Measurements from ENCODE around the gene SULT4A1.

The SULT4A1 gene

DNA sequence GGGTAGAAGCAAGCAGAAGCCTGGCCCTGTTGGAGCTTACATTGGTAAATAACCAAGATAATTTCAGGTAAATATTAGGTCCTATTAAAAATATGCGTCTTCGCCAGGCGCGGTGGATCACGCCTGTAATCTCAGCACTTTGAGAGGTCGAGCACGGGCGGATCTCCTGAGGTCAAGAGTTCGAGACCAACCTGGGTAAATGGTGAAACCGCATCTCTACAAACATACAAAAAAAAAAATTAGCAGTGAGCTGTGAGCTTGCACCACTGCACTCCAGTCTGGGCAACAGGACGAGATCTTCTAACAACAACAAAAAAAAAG is 529 bp upstream of the SULT4A1 start:
- TF ChIP-seq, protein P1, sequence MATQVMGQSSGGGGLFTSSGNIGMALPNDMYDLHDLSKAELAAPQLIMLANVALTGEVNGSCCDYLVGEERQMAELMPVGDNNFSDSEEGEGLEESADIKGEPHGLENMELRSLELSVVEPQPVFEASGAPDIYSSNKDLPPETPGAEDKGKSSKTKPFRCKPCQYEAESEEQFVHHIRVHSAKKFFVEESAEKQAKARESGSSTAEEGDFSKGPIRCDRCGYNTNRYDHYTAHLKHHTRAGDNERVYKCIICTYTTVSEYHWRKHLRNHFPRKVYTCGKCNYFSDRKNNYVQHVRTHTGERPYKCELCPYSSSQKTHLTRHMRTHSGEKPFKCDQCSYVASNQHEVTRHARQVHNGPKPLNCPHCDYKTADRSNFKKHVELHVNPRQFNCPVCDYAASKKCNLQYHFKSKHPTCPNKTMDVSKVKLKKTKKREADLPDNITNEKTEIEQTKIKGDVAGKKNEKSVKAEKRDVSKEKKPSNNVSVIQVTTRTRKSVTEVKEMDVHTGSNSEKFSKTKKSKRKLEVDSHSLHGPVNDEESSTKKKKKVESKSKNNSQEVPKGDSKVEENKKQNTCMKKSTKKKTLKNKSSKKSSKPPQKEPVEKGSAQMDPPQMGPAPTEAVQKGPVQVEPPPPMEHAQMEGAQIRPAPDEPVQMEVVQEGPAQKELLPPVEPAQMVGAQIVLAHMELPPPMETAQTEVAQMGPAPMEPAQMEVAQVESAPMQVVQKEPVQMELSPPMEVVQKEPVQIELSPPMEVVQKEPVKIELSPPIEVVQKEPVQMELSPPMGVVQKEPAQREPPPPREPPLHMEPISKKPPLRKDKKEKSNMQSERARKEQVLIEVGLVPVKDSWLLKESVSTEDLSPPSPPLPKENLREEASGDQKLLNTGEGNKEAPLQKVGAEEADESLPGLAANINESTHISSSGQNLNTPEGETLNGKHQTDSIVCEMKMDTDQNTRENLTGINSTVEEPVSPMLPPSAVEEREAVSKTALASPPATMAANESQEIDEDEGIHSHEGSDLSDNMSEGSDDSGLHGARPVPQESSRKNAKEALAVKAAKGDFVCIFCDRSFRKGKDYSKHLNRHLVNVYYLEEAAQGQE (IDR thresholded peaks at IDR 0.05; ENCODE audit: insufficient read depth in 1 of 2, low read depth in 2 of 2, low read length in 2 of 2), result no peak
- TF ChIP-seq FOXP2 (optimal IDR thresholded peaks at IDR 0.05; ENCODE audit: borderline replicate concordance, extremely low read depth, extremely low read length, insufficient read depth) (no peak), POLR2AphosphoS5 (IDR thresholded peaks at IDR 0.05; ENCODE audit: low read depth, low read length) (no peak), SIN3A (IDR thresholded peaks at IDR 0.05; ENCODE audit: borderline replicate concordance, insufficient read depth, low read length) (no peak), TAF1 (IDR thresholded peaks at IDR 0.05; ENCODE audit: borderline replicate concordance, insufficient read depth, low read length) (no peak)

DNA sequence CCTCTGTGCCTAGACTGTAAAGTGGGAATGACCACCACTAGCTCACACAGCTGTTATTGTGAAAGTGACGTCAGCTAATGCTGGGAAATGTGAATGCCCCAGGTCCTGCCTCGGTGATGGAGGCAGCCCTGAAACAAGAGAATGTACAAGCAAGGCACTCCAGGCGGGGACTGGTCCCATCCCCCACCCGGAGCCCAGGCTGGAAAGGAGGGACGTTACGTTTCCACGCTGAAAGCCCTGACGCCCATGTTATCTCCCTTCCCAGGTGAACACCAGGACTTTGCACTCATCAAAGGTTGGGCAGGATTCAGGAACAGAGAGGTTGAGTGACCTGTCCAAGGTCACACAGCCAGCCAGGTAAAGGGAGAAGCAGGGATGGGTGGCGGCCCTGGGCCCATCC is 784 bp downstream of the SULT4A1 start:
- TF ChIP-seq, protein P1 (IDR thresholded peaks at IDR 0.05; ENCODE audit: insufficient read depth in 1 of 2, low read depth in 2 of 2, low read length in 2 of 2), result no peak
- TF ChIP-seq FOXP2 (optimal IDR thresholded peaks at IDR 0.05; ENCODE audit: borderline replicate concordance, extremely low read depth, extremely low read length, insufficient read depth) (no peak), SIN3A (IDR thresholded peaks at IDR 0.05; ENCODE audit: borderline replicate concordance, insufficient read depth, low read length) (no peak), TAF1 (IDR thresholded peaks at IDR 0.05; ENCODE audit: borderline replicate concordance, insufficient read depth, low read length) (no peak), POLR2AphosphoS5 (IDR thresholded peaks at IDR 0.05; ENCODE audit: low read depth, low read length) (no peak)

DNA sequence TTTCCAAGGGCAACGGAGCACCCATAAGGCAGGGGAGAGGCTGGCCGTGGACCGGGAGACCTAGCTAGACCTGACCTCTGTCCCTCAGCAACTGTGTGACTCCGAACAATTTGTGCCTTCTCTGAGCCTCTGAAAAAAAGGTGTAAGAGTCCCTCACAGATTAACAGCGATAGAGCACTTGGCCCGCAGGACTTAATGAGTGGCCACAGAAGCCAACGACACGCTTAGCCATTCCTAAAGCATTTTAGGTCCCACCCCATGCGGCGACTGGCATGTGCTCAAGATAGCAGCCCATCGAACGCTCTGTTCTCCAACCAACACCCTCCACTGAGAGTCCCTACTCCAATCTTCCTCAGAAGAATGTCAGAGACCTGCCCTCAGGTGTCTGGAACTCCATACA is 1.5 kb downstream of the SULT4A1 start:
- TF ChIP-seq SIN3A (IDR thresholded peaks at IDR 0.05; ENCODE audit: borderline replicate concordance, insufficient read depth, low read length), result no peak
- no peak for TF ChIP-seq FOXP2 (optimal IDR thresholded peaks at IDR 0.05; ENCODE audit: borderline replicate concordance, extremely low read depth, extremely low read length, insufficient read depth)
- TF ChIP-seq, protein P1 (IDR thresholded peaks at IDR 0.05; ENCODE audit: insufficient read depth in 1 of 2, low read depth in 2 of 2, low read length in 2 of 2), result no peak
- no peak for TF ChIP-seq TAF1 (IDR thresholded peaks at IDR 0.05; ENCODE audit: borderline replicate concordance, insufficient read depth, low read length)
- TF ChIP-seq POLR2AphosphoS5 (IDR thresholded peaks at IDR 0.05; ENCODE audit: low read depth, low read length), result no peak

GRCh38 chr22:43860126-43860525 is 2.2 kb downstream of the SULT4A1 start:
- TF ChIP-seq SIN3A (IDR thresholded peaks at IDR 0.05; ENCODE audit: borderline replicate concordance, insufficient read depth, low read length) (no peak), TAF1 (IDR thresholded peaks at IDR 0.05; ENCODE audit: borderline replicate concordance, insufficient read depth, low read length) (no peak), FOXP2 (optimal IDR thresholded peaks at IDR 0.05; ENCODE audit: borderline replicate concordance, extremely low read depth, extremely low read length, insufficient read depth) (no peak), POLR2AphosphoS5 (IDR thresholded peaks at IDR 0.05; ENCODE audit: low read depth, low read length) (no peak)
- TF ChIP-seq, protein P1 (IDR thresholded peaks at IDR 0.05; ENCODE audit: insufficient read depth in 1 of 2, low read depth in 2 of 2, low read length in 2 of 2), result no peak

GRCh38 chr22:43859621-43860020 is 2.7 kb downstream of the SULT4A1 start:
- TF ChIP-seq POLR2AphosphoS5 (IDR thresholded peaks at IDR 0.05; ENCODE audit: low read depth, low read length), result no peak
- TF ChIP-seq, protein P1 (IDR thresholded peaks at IDR 0.05; ENCODE audit: insufficient read depth in 1 of 2, low read depth in 2 of 2, low read length in 2 of 2), result no peak
- no peak for TF ChIP-seq SIN3A (IDR thresholded peaks at IDR 0.05; ENCODE audit: borderline replicate concordance, insufficient read depth, low read length)
- TF ChIP-seq TAF1 (IDR thresholded peaks at IDR 0.05; ENCODE audit: borderline replicate concordance, insufficient read depth, low read length), result no peak
- no peak for TF ChIP-seq FOXP2 (optimal IDR thresholded peaks at IDR 0.05; ENCODE audit: borderline replicate concordance, extremely low read depth, extremely low read length, insufficient read depth)

Data from PFSK-1 (cell line).